BE2C (cell line): ENCODE data around the gene CFLAR.

Experiments
- DNase-seq: peaks from one replicate; pipeline ENCODE4 v3.0.0-alpha.2; 2020
- H3K27me3 ChIP-seq: fragments of 250-450 bp; sonication (Bioruptor Pico); 2 replicates; pipeline ENCODE4 v1.5.1; 2020; ENCODE audit warnings: mild to moderate bottlenecking
- H3K36me3 ChIP-seq: fragments of 250-450 bp; sonication (Bioruptor Pico); 2 replicates; pipeline ENCODE4 v1.5.1; 2020; ENCODE audit warnings: mild to moderate bottlenecking
- H3K4me1 ChIP-seq: fragments of 250-450 bp; sonication (Bioruptor Pico); 2 replicates; pipeline ENCODE4 v1.5.1; 2020
- H3K4me3 ChIP-seq: 2 replicates; pipeline ENCODE4 v1.5.1; 2011; ENCODE audit warnings: low read depth, low read length
- H3K9me3 ChIP-seq: fragments of 250-450 bp; sonication (Bioruptor Pico); 2 replicates; pipeline ENCODE4 v1.5.1; 2020
- CTCF ChIP-seq: IDR thresholded peaks from 2 replicates; pipeline ENCODE4 v1.5.1; 2012; ENCODE audit warnings: mild to moderate bottlenecking, low read depth, low read length

CFLAR gene

GRCh38 chr2:201199847-201200246 is 83.9 kb downstream of the CFLAR start:
- no peak for TF ChIP-seq CTCF
- H3K27me3 ChIP-seq: no peaks in the 10 kb centered on the region

GRCh38 chr2:201200345-201200744 is 84.4 kb downstream of the CFLAR start:
- no peaks in the 10 kb centered on the region for H3K9me3 ChIP-seq
- no peaks in the 10 kb centered on the region for H3K27me3 ChIP-seq
- no peak for DNase-seq
- no peaks in the 10 kb centered on the region; the same call in 1 of the 2 replicates for H3K4me1 ChIP-seq
- no peak for TF ChIP-seq CTCF
- no peaks in the 10 kb centered on the region for H3K36me3 ChIP-seq
- H3K4me3 ChIP-seq: no peak overlapping the region

More at GRCh38 chr2:201199847-201200246, 83.9 kb downstream of the CFLAR start:
- no peaks in the 10 kb centered on the region; the same call in 1 of the 2 replicates for H3K4me1 ChIP-seq
- no peaks in the 10 kb centered on the region for H3K36me3 ChIP-seq
- DNase-seq: no peak
- no peak overlapping the region for H3K4me3 ChIP-seq
- H3K9me3 ChIP-seq: no peaks in the 10 kb centered on the region

DNA sequence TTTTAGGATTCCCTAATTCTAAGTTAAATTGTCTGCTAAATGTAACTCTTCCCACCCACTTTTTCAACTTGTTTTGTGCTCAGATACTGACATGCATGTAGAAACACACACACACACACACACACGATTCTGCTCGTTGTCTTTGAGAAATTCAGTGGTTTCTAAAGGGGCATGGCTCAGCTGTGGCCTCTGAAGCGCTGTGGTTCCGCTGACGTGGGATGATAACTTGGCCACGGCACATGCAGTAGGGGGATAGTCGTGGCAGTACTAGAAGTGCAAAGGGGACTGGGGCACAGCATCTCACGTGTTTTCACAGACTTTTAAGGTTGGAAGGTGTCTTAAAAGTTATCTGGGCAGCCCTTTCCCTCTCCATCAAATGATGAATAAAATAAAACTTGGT is 85.4 kb downstream of the CFLAR start:
- no peak overlapping the region for H3K4me3 ChIP-seq
- DNase-seq: no peak
- no peak for TF ChIP-seq CTCF
- H3K27me3 ChIP-seq: no peaks in the 10 kb centered on the region
- H3K4me1 ChIP-seq: no peaks in the 10 kb centered on the region; the same call in 1 of the 2 replicates
- H3K36me3 ChIP-seq: no peaks in the 10 kb centered on the region
- H3K9me3 ChIP-seq: no peaks in the 10 kb centered on the region

- no peaks in the 10 kb centered on the region for H3K9me3 ChIP-seq
- DNase-seq: no peak
- no peaks in the 10 kb centered on the region for H3K27me3 ChIP-seq
- no peaks in the 10 kb centered on the region for H3K36me3 ChIP-seq
- no peak for TF ChIP-seq CTCF
- no peak overlapping the region for H3K4me3 ChIP-seq
- H3K4me1 ChIP-seq: no peaks in the 10 kb centered on the region; the same call in 1 of the 2 replicates
Measured at GRCh38 chr2:201203916-201204654, 88.1 kb downstream of the CFLAR start.

DNA sequence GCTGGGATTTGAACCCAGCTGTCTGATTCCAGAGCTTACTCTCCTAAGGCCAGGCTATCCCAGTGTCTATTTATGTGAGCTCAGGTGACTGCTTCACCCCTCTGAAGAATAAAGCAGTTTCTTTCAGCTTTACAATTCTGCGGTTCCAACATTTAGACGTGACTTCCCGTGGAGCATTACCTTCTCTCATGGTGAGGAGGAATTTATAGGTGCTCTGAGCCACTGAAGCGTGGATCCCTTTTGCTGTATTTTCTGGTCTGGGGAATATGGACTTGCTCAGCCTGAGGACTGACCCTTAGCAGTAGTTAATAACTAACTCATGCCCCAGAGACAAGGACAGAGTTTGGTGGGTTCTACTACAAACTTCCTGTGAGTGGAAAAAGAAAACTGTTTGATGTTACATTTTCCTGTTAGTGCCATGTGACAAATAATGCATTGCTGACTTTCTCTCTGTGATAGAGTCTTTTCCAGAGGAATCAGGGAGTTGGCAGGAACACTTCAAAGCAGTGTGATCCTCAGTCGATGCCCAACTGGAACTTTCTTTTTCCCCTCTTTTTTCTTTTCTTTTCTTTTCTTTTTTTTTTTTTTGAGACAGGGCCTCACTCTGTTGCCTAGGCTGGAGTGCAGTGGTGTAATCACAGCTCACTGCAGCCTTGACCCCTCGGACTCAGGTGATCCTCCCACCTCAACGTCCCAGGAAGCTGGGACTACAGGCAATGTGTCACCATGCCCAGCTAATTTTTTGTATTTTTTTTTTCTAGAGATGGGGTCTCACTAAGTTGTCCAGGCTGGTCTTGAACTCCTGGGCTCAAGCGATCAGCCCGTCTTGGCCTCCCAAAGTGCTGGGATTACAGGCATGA is 88.9 kb downstream of the CFLAR start:
- no peak for TF ChIP-seq CTCF
- Histone ChIP-seq H3K9me3 (no peaks in the 10 kb centered on the region), H3K4me1 (no peaks in the 10 kb centered on the region; the same call in 1 of the 2 replicates), H3K36me3 (no peaks in the 10 kb centered on the region), H3K4me3 (no peak overlapping the region), H3K27me3 (no peaks in the 10 kb centered on the region)
- no peak for DNase-seq

DNA sequence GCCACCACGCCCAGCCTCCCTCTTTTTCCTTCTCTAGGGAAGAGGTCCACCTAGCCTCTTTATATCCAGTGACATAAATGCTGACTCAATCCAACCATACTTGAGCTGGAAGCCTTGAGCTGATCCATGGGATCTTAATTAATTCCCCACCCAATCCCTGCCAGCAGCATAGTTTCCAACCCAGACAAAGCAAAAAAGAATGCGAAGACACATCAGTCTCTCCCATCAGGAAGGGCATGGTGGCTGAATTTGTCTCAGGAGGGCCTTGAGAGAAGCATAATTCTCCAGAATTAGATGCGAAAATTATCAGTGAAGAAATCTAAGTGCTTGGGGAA is 89.5 kb downstream of the CFLAR start:
- Histone ChIP-seq H3K27me3 (no peaks in the 10 kb centered on the region), H3K4me1 (no peaks in the 10 kb centered on the region), H3K9me3 (no peaks in the 10 kb centered on the region), H3K4me3 (no peak overlapping the region), H3K36me3 (no peaks in the 10 kb centered on the region)
- TF ChIP-seq CTCF: no peak
- no peak for DNase-seq
